22Rv1 (cell line): ENCODE data around the gene PTPRD.

ENCODE experiments used
- H3K27ac ChIP-seq: fragments of 450-650 bp; 2 replicates; pipeline ENCODE4 v1.5.1; 2017
- CTCF ChIP-seq: fragments of 450-650 bp; IDR thresholded peaks from 2 replicates; pipeline ENCODE4 v1.5.1; 2017; ENCODE audit warnings: mild to moderate bottlenecking
- ZFX ChIP-seq: fragments of 450-650 bp; IDR thresholded peaks from 2 replicates; pipeline ENCODE4 v1.6.1; 2017; ENCODE audit warnings: antibody characterized with exemption, borderline replicate concordance

PTPRD gene

GRCh38 chr9:8668231-8668630, 1944.6 kb downstream of the PTPRD start:
- H3K27ac ChIP-seq, result no peak overlapping the region
- TF ChIP-seq CTCF (no peak), ZFX (no peak)

- H3K27ac ChIP-seq, result no peak overlapping the region
- no peak for TF ChIP-seq ZFX
- TF ChIP-seq CTCF, result no peak
Measured at GRCh38 chr9:8666060-8666459, 1946.7 kb downstream of the PTPRD start.

GRCh38 chr9:8660383-8660782, 1952.4 kb downstream of the PTPRD start:
- TF ChIP-seq ZFX (no peak), CTCF (no peak)

GRCh38 chr9:8659108-8659507, 1953.7 kb downstream of the PTPRD start:
- no peak overlapping the region for H3K27ac ChIP-seq
- TF ChIP-seq ZFX (no peak), CTCF (no peak)

More at GRCh38 chr9:8660383-8660782, 1952.4 kb downstream of the PTPRD start:
- H3K27ac ChIP-seq, result no peak overlapping the region

GRCh38 chr9:8655071-8655470, 1957.7 kb downstream of the PTPRD start:
- no peak for TF ChIP-seq ZFX
- TF ChIP-seq CTCF, result no peak
- H3K27ac ChIP-seq, result no peak overlapping the region

GRCh38 chr9:8653855-8654254, 1958.9 kb downstream of the PTPRD start:
- H3K27ac ChIP-seq, result no peak overlapping the region
- no peak for TF ChIP-seq ZFX
- no peak for TF ChIP-seq CTCF

- no peak overlapping the region for H3K27ac ChIP-seq
- TF ChIP-seq CTCF (no peak), ZFX (no peak)
Measured at GRCh38 chr9:8653111-8653510, 1959.7 kb downstream of the PTPRD start.
